ENCODE measurements around the gene SLC7A11. TPM values are rescaled to one million over a fixed set of nuclear protein-coding genes. Genes with fewer than 3 reads are reported as not detected.

Gene SLC7A11
- total RNA-seq: 45.5 and 89.4 TPM in 2 replicates

DNA sequence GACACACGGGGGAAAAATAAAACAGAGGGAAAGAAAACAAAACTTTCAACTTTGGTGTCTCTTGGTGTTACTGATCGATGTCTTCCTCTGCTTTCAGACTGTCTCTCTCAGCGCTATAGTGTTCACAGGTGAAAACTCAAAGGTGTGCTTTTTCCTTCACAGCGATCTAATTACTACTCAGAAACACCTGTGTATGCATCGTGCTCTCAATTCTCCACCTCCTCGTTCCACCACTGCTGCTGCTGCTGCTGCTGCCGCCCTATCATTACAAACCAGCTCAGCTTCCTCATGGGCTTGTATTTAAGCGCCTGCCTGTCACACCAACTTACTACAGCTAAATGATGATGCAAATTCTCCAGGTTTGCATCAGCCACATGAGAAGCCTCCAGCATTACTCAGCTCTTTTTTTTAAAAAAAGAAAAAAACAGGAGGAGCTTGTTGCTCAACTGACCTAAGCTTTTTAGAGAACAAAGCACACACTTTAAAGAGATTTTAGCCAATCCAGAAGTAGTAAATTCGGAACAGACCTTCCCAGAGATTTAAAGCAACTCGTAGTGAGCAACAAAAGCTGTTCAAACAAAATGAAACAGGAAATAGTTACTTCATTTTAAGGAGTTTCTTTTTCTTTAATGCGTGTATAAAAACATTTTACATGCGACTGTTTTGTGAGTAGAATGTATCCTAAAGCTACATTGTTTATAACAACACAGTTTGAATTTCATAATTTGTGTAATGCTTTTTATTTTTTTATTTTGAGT is at the start of gene SLC7A11:
Gene SLC7A11 (minus strand): TSS at position 274 of the 758 bp plus-strand sequence. CDS start 280 bp downstream, outside the sequence.

